PFSK-1 (cell line): ENCODE measurements around the gene TMEM167B.

Source experiments
- POLR2AphosphoS5 ChIP-seq: IDR thresholded peaks from 2 replicates; pipeline ENCODE4 v1.6.1; 2012; ENCODE audit warnings: low read depth, mild to moderate bottlenecking, control low read depth, low read length, moderate library complexity
- REST ChIP-seq, 2 experiments: IDR thresholded peaks; 2 replicates each; pipeline versions ENCODE4 v1.6.1 to v1.8.0; 2011 to 2012; ENCODE audit warnings: low read depth in 2 of 2, low read length in 2 of 2, control low read depth in 1 of 2, inconsistent platforms in 1 of 2, mild to moderate bottlenecking in 1 of 2, moderate library complexity in 1 of 2; ENCODE audit not compliant: insufficient read depth in 1 of 2
- SIN3A ChIP-seq: IDR thresholded peaks from 2 replicates; pipeline ENCODE4 v1.6.1; 2012; ENCODE audit warnings: mild to moderate bottlenecking, low read length, moderate library complexity, borderline replicate concordance; ENCODE audit not compliant: insufficient read depth
- TAF1 ChIP-seq: IDR thresholded peaks from 2 replicates; pipeline ENCODE4 v1.6.1; 2012; ENCODE audit warnings: low read length, control low read depth, borderline replicate concordance; ENCODE audit not compliant: insufficient read depth

- TF ChIP-seq POLR2AphosphoS5: peak; percentile 92
- TF ChIP-seq REST (IDR thresholded peaks at IDR 0.05; ENCODE audit: insufficient read depth in 1 of 2, low read depth in 2 of 2, low read length in 2 of 2): peak; percentile 49 to 52; a peak in 2 of 4 replicates
- peak; percentile 83; the same call in 1 of the 2 replicates for TF ChIP-seq TAF1
- peak; percentile 91 for TF ChIP-seq SIN3A
Observed at GRCh38 chr1:109090196-109091077, at the start of gene TMEM167B.
